Endodermal cell (in vitro differentiated cells): ENCODE data around the gene EXOSC10. TPM values are rescaled to one million over a fixed set of nuclear protein-coding genes. Genes with fewer than 3 reads are reported as not detected.

Source experiments
- DNase-seq: peaks from one replicate; pipeline ENCODE4 v3.0.0-alpha.2; 2017
- H3K27ac ChIP-seq: 2 replicates; pipeline ENCODE4 v1.5.1; 2013; ENCODE audit warnings: mild to moderate bottlenecking, low read depth, low read length, moderate library complexity
- H3K27me3 ChIP-seq: 2 replicates; pipeline ENCODE4 v1.6.1; 2013; ENCODE audit warnings: mild to moderate bottlenecking, low read length, moderate library complexity; ENCODE audit not compliant: insufficient read depth, control insufficient read depth, poor library complexity, severe bottlenecking
- H3K36me3 ChIP-seq: 2 replicates; pipeline ENCODE4 v1.7.0; 2013; ENCODE audit warnings: mild to moderate bottlenecking, low read length, moderate library complexity; ENCODE audit not compliant: control insufficient read depth, insufficient read depth
- H3K4me1 ChIP-seq: one replicate; pipeline ENCODE4 v1.7.0; 2013; ENCODE audit warnings: low read length; ENCODE audit not compliant: control insufficient read depth, insufficient read depth
- H3K4me3 ChIP-seq: 2 replicates; pipeline ENCODE4 v1.5.1; 2013; ENCODE audit warnings: mild to moderate bottlenecking, low read length, moderate library complexity
- H3K9ac ChIP-seq: 2 replicates; pipeline ENCODE4 v1.6.1; 2013; ENCODE audit warnings: mild to moderate bottlenecking, low read length, moderate library complexity; ENCODE audit not compliant: poor library complexity, severe bottlenecking; ENCODE audit errors: extremely low read depth
- H3K9me3 ChIP-seq: 2 replicates; pipeline ENCODE4 v1.6.1; 2013; ENCODE audit warnings: mild to moderate bottlenecking, low read length, moderate library complexity; ENCODE audit not compliant: control insufficient read depth
- H3K27ac Mint-ChIP-seq: 2 replicates; pipeline ENCODE4 v1.8.0; 2020; ENCODE audit warnings: mixed read lengths
- H3K27me3 Mint-ChIP-seq: 2 replicates; pipeline ENCODE4 v1.8.0; 2021; ENCODE audit warnings: mild to moderate bottlenecking, mixed read lengths; ENCODE audit not compliant: insufficient read depth
- H3K36me3 Mint-ChIP-seq: 2 replicates; pipeline ENCODE4 v1.8.0; 2020; ENCODE audit warnings: low read depth, mixed read lengths
- H3K4me1 Mint-ChIP-seq: 2 replicates; pipeline ENCODE4 v1.8.0; 2020; ENCODE audit warnings: mixed read lengths
- H3K4me3 Mint-ChIP-seq: 2 replicates; pipeline ENCODE4 v1.8.0; 2020; ENCODE audit warnings: mild to moderate bottlenecking, moderate library complexity, mixed read lengths
- H3K9me3 Mint-ChIP-seq: 2 replicates; pipeline ENCODE4 v1.8.0; 2020; ENCODE audit warnings: mild to moderate bottlenecking, mixed read lengths
- CTCF ChIP-seq: fragments of 200-600 bp; sonication (generic); conservative IDR thresholded peaks from 2 replicates; pipeline ENCODE4 v1.5.0; 2021; ENCODE audit warnings: antibody characterized with exemption, mild to moderate bottlenecking
- WGBS, 2 experiments: methylation state at CpG; one replicate each; pipeline versions ENCODE4 v1.1.5 to v1.1.7; 2013; ENCODE audit warnings: missing lambda C conversion rate in 2 of 2, mixed read lengths in 1 of 2; ENCODE audit not compliant: insufficient coverage in 1 of 2, insufficient read length in 1 of 2; 5-methylcytosine and 5-hydroxymethylcytosine counted together
- total RNA-seq, 2 donors: library from RNA; stranded (reverse); fragmentation: NEBNext Ultra II Directional in 1 of 2; extraction: Animal tissue kit (Norgen Biotek cat#: 25700) in 1 of 2; gene quantifications; 2 replicates in 1 of 2; 3 replicates in 1 of 2; pipeline ENCODE4 v1.2.1, GENCODE V29; 2021

Gene EXOSC10
- total RNA-seq, 2 donors from 2014 or later, result 81.4 to 89.7 TPM

GRCh38 chr1:11044849-11045427 lies 54.7 kb downstream of the EXOSC10 start:
- Histone ChIP-seq H3K4me3 (no peak overlapping the region), H3K27me3 (no peaks in the 10 kb centered on the region), H3K36me3 (no peaks in the 10 kb centered on the region), H3K9me3 (no peaks in the 10 kb centered on the region), H3K27ac (no peak overlapping the region), H3K9ac (no peak overlapping the region), H3K4me1 (no peaks in the 10 kb centered on the region)
- Mint-ChIP-seq H3K4me3 (no peak overlapping the region), H3K4me1 (peaks cover 2% of the 10 kb centered on the region), H3K27ac (no peak overlapping the region), H3K27me3 (no peaks in the 10 kb centered on the region), H3K36me3 (no peaks in the 10 kb centered on the region), H3K9me3 (no peaks in the 10 kb centered on the region)
- no peak for DNase-seq
- 89 to 94% methylated on average over 12 to 16 of the region's 16 CpGs for WGBS, 2 experiments
- TF ChIP-seq CTCF, result no peak

GRCh38 chr1:11044086-11044848 lies 55.4 kb downstream of the EXOSC10 start:
- Mint-ChIP-seq H3K36me3 (no peaks in the 10 kb centered on the region), H3K4me3 (no peak overlapping the region), H3K4me1 (peaks cover 2% of the 10 kb centered on the region), H3K27ac (no peak overlapping the region), H3K9me3 (no peaks in the 10 kb centered on the region), H3K27me3 (no peaks in the 10 kb centered on the region)
- Histone ChIP-seq H3K9me3 (no peaks in the 10 kb centered on the region), H3K4me3 (no peak overlapping the region), H3K36me3 (no peaks in the 10 kb centered on the region), H3K4me1 (no peaks in the 10 kb centered on the region), H3K27ac (no peak overlapping the region), H3K27me3 (peaks cover under 1% of the 10 kb centered on the region), H3K9ac (no peak overlapping the region)
- no peak for TF ChIP-seq CTCF
- 90% methylated on average over 2 to 16 of the region's 16 CpGs for WGBS, 2 experiments
- no peak for DNase-seq

DNA sequence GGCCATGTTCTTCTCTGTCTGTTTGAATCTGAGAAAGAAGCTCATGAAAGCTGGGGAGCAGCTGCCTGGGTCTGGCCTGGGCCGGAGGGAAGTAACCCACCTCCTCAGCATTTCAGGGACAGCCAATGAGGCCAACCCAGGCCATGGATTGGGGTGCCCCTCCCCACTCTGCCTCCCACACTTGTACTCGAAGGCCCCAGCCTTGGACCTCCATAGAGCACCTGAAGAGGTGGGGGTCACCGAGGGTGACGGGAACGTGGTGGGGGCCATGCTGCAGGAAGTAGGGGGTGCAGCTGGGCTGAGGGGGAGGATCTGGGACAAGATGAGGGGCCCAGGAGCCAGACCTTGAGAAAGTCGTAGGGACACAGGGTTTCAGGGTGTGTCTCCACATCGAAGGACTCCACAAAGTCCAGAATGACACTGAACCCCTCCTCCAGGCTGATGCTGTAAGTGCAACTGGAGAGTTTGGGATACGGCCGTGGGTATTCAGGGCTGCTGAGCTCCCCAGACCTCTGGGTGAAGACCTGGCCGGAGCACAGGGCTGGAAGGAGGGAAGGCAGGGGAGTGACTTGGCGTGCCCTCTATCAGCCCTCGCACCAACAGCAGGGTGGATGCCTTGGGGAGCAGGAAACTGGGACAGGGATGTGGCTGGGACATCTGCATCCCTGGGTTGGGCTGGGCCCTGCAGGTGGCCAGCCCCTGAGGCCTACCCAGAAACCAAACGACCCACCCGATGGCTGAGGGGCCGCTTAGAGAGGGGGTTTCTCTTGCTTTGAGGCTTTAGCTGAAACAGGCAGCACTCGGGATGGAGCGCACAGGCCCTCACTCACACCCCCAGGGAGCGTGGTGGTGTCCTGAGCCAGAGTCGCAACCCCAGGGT lies 56.4 kb downstream of the EXOSC10 start:
- no peak overlapping the region for H3K4me3 ChIP-seq
- H3K9me3 Mint-ChIP-seq, result no peaks in the 10 kb centered on the region
- no peak overlapping the region for H3K9ac ChIP-seq
- H3K9me3 ChIP-seq, result no peaks in the 10 kb centered on the region
- H3K27ac Mint-ChIP-seq, result no peak overlapping the region
- no peak for TF ChIP-seq CTCF
- no peaks in the 10 kb centered on the region for H3K36me3 Mint-ChIP-seq
- H3K4me1 ChIP-seq, result no peaks in the 10 kb centered on the region
- H3K27ac ChIP-seq, result no peak overlapping the region
- H3K4me1 Mint-ChIP-seq, result peaks cover 2% of the 10 kb centered on the region
- no peak overlapping the region for H3K4me3 Mint-ChIP-seq
- peaks cover 11% of the 10 kb centered on the region for H3K27me3 ChIP-seq
- no peaks in the 10 kb centered on the region for H3K27me3 Mint-ChIP-seq
- no peak for DNase-seq
- no peaks in the 10 kb centered on the region for H3K36me3 ChIP-seq
- 86% methylated on average over 7 to 19 of the region's 19 CpGs for WGBS, 2 experiments
